Muscle of back (tissue), 11 donors: ENCODE measurements around the gene SORCS2. TPM values are rescaled to one million over a fixed set of nuclear protein-coding genes. Genes with fewer than 3 reads are reported as not detected.

Source experiments
- DNase-seq, 3 donors: peaks; one replicate each; pipeline versions ENCODE4 v3.0.0 to v3.0.0-alpha.2; 2013
- polyA plus RNA-seq, 10 donors: library from polyadenylated mRNA; unstranded; fragments of 120-200 nt; gene quantifications; one replicate each; pipeline ENCODE4 v1.2.1, GENCODE V29; 2013; ENCODE audit not compliant: insufficient read length in 10 of 10

The SORCS2 gene
- polyA plus RNA-seq, 10 donors, result 6.5 to 21.0 (median 10.8) TPM

DNA sequence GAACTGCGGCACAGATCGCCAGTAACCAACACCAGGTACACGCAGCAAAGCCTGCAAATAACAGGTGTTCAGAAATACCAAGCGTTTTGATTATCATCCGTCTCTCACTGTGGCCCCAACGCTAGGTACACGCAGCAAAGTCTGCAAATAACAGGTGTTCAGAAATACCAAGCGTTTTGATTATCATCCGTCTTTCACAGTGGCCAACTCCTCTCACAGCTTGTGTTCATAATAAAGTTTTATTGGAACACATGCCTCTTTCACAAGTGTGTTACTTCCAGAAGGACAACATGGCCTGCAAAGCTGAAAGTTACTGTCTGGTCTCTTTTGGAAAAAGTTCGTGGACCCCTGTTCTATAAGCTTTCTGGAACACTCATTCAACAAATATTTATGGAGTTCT, 594.2 kb downstream of the SORCS2 start:
- no peak for DNase-seq

DNA sequence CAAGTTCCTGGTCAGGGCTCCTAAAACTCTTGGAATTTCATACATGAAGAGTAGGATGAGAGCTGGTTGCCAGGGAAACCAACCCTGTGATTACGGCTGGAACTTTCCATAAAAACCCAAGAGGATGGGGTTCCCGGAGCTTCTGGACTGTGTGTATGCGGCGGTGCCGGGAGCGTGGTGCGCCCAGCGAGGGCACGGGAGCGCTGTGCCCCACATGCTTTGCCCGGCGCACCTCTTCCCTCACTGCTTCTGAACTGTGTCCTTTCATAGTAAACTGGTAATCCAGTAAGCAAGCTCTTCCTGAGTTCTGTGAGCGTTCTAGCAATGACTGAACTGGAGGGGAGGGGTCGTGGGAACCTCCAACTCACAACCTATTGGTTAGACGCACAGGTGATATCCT, 594.7 kb downstream of the SORCS2 start:
- DNase-seq, result no peak

DNA sequence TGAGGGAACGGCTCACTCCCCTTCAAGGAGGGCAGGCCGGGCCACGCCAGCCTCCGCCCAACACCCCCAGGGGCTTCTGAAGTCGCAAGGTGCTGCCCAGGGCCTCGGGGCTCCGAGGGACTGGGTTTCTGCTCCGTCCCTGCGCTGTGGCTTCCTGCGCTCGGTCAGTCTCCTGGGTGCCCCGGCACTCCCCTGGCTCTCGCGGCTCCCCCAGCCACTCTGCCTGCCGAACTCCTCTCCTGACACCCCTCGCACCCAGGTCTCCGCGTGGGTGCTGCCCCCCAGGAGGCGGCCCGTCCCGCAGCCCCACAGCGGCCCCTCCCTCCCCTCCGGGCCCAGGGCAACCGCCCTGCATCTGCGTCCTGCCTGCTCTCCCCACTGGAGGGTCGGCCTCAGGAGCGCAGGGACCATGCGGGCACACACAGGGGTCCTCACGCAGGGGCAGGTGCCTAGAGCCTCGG, 595.4 kb downstream of the SORCS2 start:
- DNase-seq, result no peak

DNA sequence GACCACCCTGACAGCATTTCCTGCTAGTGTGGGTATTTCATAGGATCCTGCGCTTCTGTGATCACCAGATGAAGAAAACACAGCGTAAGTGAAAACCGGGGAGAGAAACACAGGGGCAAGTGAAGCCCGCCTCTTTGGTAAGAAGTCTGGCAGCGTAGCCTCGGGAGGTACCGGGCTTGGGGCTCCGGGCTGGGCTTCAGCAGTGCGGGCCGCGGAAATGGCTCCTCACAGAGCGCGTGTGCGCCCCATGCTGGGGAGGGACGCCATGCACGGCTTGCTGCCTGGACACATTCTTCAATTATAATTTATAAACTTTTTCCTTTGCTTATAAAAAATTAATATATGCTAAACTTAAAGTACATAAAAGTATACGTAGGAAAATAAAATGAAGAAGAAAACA, 595.9 kb downstream of the SORCS2 start:
- no peak for DNase-seq

DNA sequence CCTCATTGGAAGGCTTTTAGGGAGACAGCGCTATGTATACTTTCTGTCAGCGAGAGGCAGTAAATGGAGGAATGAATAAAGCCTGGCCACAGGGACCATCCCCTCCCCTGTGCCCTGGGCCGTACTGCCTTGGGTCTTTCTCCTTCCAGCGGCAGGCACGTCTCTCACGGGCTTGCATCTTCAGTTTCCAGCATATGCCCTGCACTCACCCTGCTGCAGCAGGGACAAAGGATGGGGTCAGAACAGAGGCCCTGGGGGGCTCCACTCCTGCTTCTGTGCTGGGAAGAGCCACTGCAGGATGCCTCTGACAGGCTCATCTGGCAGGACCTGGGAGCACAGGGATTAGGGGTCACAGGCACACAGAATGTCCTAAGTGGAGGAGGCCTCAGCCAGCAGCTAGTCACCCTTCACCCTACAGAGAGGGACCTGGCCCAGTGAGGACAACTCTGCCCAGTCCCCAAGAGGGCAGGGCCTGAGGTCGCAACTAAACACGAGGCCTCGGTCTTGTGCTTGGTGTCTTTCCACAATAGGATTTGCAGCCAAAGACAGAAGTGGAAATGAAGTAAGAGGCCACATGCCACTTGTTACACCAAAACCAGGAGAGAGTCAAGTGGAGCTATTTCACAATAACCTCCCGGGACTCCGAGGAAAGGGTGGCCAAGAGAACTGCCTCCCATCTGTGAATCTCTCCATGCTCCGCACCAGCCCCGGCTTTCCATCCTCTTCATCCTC, 596.5 kb downstream of the SORCS2 start:
- no peak for DNase-seq

DNA sequence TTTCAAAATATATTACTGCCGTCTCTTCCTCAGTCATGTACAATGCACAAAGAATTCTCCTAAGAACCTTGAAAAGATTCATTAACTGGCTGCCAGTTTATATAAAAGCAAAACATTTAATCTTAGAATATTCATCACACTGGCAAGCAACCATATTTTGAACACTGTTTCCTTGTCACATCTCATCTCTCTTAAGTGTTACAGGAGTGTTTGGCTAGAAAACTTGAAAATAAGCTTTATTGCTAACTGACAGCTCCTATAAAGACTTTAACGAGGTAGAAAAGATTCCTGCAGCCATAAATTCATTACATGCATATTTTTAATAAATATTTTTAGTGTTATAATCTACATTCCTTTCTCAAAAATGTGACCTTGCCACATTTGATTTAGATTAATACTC, 597.7 kb downstream of the SORCS2 start:
- DNase-seq, result no peak

DNA sequence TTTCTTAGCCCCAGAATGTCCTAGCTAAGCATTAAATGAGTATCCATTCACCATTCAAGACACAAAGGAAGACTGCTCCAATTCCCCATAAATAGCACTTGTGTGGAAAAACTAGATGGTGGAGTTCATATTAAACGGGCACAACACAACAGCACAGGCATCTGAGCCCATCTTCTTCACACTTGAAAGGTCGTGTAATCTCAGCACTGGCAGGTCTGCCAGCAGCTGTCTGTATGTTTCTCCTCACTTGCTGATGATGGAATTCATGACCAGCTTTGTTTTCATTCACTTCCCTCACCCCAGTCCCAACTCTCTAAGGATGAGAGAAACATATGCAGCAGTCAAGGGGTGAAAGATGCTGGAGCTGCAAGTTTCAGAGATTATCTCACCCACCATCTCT, 598.7 kb downstream of the SORCS2 start:
- peak in 1 of 3 donors; percentile 29 for DNase-seq

Other genes with a start within 250 kb of the SORCS2 start
- gene TADA2B, start 149.2 kb upstream of the SORCS2 start, polyA plus RNA-seq, result 10 to 100 TPM; 16.5 to 23.9 (median 20.4) TPM
- gene GRPEL1, start 124.5 kb upstream of the SORCS2 start, polyA plus RNA-seq, result 10 to 100 TPM; 25.3 to 35.3 (median 29.8) TPM
- gene PSAPL1, start 242.4 kb downstream of the SORCS2 start, polyA plus RNA-seq, result under 1 TPM in 1 of 10 donors, not detected in 9; 0.07 TPM